PC-3 (cell line): Measurements from ENCODE around the gene COL10A1. TPM values are rescaled to one million over a fixed set of nuclear protein-coding genes. Genes with fewer than 3 reads are reported as not detected.

Source experiments
- ATAC-seq: fragments of 200-7000 bp; cut with Tn5 transposase; 2 replicates; pipeline ENCODE4 v1.9.1; 2020; ENCODE audit warnings: mild to moderate bottlenecking, moderate library complexity
- Bru-seq: library from RNA; stranded (reverse); fragments of 400-500 nt; gene quantifications from one replicate; lab custom pipeline; 2021; lab: Mats Ljungman, UMichigan
- BruChase-seq, 2 experiments: library from RNA; stranded (reverse); fragments of 400-500 nt; gene quantifications; one replicate each; lab custom pipeline; 2021; lab: Mats Ljungman, UMichigan
- BruUV-seq: library from RNA; stranded (reverse); fragments of 400-500 nt; replicated peaks from 2 replicates; lab custom pipeline; 2021; lab: Mats Ljungman, UMichigan
- CTCF ChIA-PET: fragments of 300-600 bp; sonication (Branson Sonifier 250); formaldehyde crosslinking; loops from one replicate; lab custom pipeline; 2022; ENCODE audit warnings: antibody characterized with exemption; lab: Charles Lee
- POLR2A ChIA-PET: fragments of 300-600 bp; sonication (Branson Sonifier 250); formaldehyde crosslinking; loops from one replicate; lab custom pipeline; 2022; ENCODE audit warnings: antibody characterized with exemption; ENCODE audit not compliant: unreplicated experiment; lab: Charles Lee
- DNase-seq: peaks from one replicate; pipeline ENCODE4 v3.0.0-alpha.2; 2015
- H2AFZ ChIP-seq: fragments of 300-600 bp; sonication (generic); 2 replicates; pipeline ENCODE4 v1.6.0; 2016; ENCODE audit warnings: antibody characterized with exemption, low read length
- H3F3A ChIP-seq: fragments of 300-600 bp; sonication (generic); one replicate; pipeline ENCODE4 v1.6.0; 2017; ENCODE audit warnings: antibody characterized with exemption, low read length, control low read depth, mild to moderate bottlenecking; ENCODE audit not compliant: unreplicated experiment
- H3K27ac ChIP-seq: fragments of 300-600 bp; sonication (generic); 2 replicates; pipeline ENCODE4 v1.5.1; 2016; ENCODE audit warnings: mild to moderate bottlenecking, low read length
- H3K27me3 ChIP-seq: fragments of 300-600 bp; sonication (generic); 2 replicates; pipeline ENCODE4 v1.6.1; 2016; ENCODE audit warnings: low read length, mixed read lengths
- H3K36me3 ChIP-seq: fragments of 300-600 bp; sonication (generic); 2 replicates; pipeline ENCODE4 v1.6.1; 2016; ENCODE audit warnings: low read depth, mixed run types, low read length, mixed read lengths
- H3K4me1 ChIP-seq: fragments of 300-600 bp; sonication (generic); 2 replicates; pipeline ENCODE4 v1.5.1; 2016; ENCODE audit warnings: low read length; ENCODE audit not compliant: insufficient read depth
- H3K4me2 ChIP-seq: fragments of 300-600 bp; sonication (generic); 2 replicates; pipeline ENCODE4 v1.6.0; 2016; ENCODE audit warnings: low read length
- H3K4me3 ChIP-seq: fragments of 300-600 bp; sonication (generic); 2 replicates; pipeline ENCODE4 v1.5.1; 2016; ENCODE audit warnings: mild to moderate bottlenecking, low read length, mixed read lengths
- H3K79me2 ChIP-seq: fragments of 300-600 bp; sonication (generic); 2 replicates; pipeline ENCODE4 v1.6.1; 2017; ENCODE audit warnings: low read length, mixed read lengths
- H3K9ac ChIP-seq: fragments of 300-600 bp; sonication (generic); 2 replicates; pipeline ENCODE4 v1.6.0; 2016; ENCODE audit warnings: mild to moderate bottlenecking, low read length
- H3K9me2 ChIP-seq: fragments of 300-600 bp; sonication (generic); replicated peaks from 2 replicates; pipeline ENCODE4 v1.6.1; 2016; ENCODE audit warnings: mixed run types, low read length, mixed read lengths
- H3K9me3 ChIP-seq: fragments of 300-600 bp; sonication (generic); 2 replicates; pipeline ENCODE4 v1.6.1; 2016; ENCODE audit warnings: low read length, mixed read lengths
- H4K20me1 ChIP-seq: fragments of 300-600 bp; sonication (generic); 2 replicates; pipeline ENCODE4 v1.6.1; 2016; ENCODE audit warnings: low read length, mixed read lengths
- EZH2 ChIP-seq: fragments of 300-600 bp; sonication (generic); IDR thresholded peaks from one replicate; pipeline ENCODE4 v1.6.1; 2017; ENCODE audit warnings: antibody characterized with exemption, mild to moderate bottlenecking, low read length; ENCODE audit not compliant: unreplicated experiment
- EZH2phosphoT487 ChIP-seq: fragments of 300-600 bp; sonication (generic); IDR thresholded peaks from 2 replicates; pipeline ENCODE4 v1.6.1; 2018; ENCODE audit warnings: mild to moderate bottlenecking, antibody characterized with exemption, low read length, borderline replicate concordance
- intact Hi-C: fragments of 100-400 bp; cut with micrococcal nuclease; formaldehyde crosslinking; loops from 2 replicates; pipeline ENCODE4 v1.9.0; 2023
- long read RNA-seq: library from polyadenylated mRNA; unstranded; transcript quantifications from one replicate; pipeline ENCODE4 v2.0.0, GENCODE V29; 2021; ENCODE audit not compliant: unreplicated experiment
- total RNA-seq: library from RNA; depleted of rRNA; stranded (reverse); fragments of >200 nt; gene quantifications from 2 replicates; pipeline ENCODE4 v1.2.3, GENCODE V29; 2014; rRNA removed
- TF ChIP-seq, protein P1 (sequence below): fragments of 300-600 bp; sonication (generic); conservative IDR thresholded peaks from 2 replicates; pipeline ENCODE4 v1.5.1; 2017; ENCODE audit warnings: antibody characterized with exemption, low read depth, mild to moderate bottlenecking, low read length

COL10A1 gene
- total RNA-seq (not detected in 2 replicates), Bru-seq, nascent RNA (percentile 9 among the genes with signal in this experiment), BruChase-seq, experiment 1, labeled RNA remaining after a 6-hour chase (percentile 18 among the genes with signal in this experiment), BruChase-seq, experiment 2, labeled RNA remaining after a 2-hour chase (percentile 8 among the genes with signal in this experiment)
- long read RNA-seq: 0 reads

DNA sequence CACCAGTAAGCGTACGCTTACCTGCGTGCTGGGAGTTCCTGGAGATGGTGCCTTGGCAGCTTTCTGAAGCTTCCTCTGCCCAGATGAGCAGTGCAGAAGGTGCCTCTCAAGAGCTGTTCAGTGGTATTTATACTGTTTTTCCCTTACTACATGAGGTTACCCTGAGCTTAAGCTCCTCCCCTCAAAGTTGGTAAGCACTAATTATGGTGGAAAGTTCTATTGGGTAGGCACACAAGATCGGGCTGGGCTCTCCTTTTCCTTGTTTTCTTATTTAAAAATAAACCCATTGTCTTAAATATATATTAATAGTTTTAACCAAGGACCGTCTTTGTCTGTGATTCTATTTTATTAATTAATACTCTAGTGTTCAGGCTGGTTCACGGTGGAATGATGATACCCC lies at the start of gene COL10A1:
COL10A1 (minus strand) TSS at position 101 of the 400 bp plus-strand sequence. CDS start 640 bp downstream, outside the sequence.
- no peaks in the 10 kb centered on the region for H3K36me3 ChIP-seq
- peaks cover 17% of the 10 kb centered on the region for H3K4me1 ChIP-seq
- no peaks in the 10 kb centered on the region for H3K9me2 ChIP-seq
- H3K9ac ChIP-seq: no peak within 1 kb of the TSS
- no peak for DNase-seq
- BruUV-seq: no TSS peak
- TF ChIP-seq EZH2phosphoT487: no peak
- TF ChIP-seq EZH2: no peak
- no peak within 1 kb of the TSS for H3K4me2 ChIP-seq
- no peaks in the 10 kb centered on the region for H3K9me3 ChIP-seq
- no peak within 1 kb of the TSS for H3K27ac ChIP-seq
- H2AFZ ChIP-seq: no peak within 1 kb of the TSS
- no peaks in the 10 kb centered on the region for H3F3A ChIP-seq
- no peaks in the 10 kb centered on the region for H3K79me2 ChIP-seq
- intact Hi-C loops: no loop called here
- H4K20me1 ChIP-seq: peaks cover 3% of the 10 kb centered on the region; the same call in 1 of the 2 replicates
- no peak for ATAC-seq
- CTCF ChIA-PET: no interaction called here
- no peak within 1 kb of the TSS for H3K4me3 ChIP-seq
- H3K27me3 ChIP-seq: no peaks in the 10 kb centered on the region
- POLR2A ChIA-PET: no interaction called here

DNA sequence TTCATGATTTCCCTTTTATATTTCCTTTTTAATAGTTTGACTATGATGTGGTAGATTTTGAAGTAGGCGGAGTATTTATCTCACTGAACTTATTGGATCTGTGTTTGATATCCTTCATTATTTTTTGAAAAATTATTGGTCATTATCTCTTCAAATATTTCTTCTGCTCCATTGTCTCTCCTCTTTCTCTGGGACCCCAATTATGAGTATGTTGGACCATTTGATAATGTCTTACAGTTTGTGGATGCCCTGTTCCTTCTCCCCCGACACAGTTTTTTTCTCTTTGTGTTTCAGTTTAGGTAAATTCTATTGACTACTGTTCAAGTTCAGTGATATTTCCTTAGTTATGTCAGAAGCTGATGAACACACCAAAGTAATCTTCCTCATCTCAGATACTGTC lies 49.4 kb upstream of the COL10A1 start:
- no peak overlapping the region for H2AFZ ChIP-seq
- H3K9me2 ChIP-seq: no peaks in the 10 kb centered on the region
- CTCF ChIA-PET: no interaction called here
- POLR2A ChIA-PET: no interaction called here
- DNase-seq: no peak
- TF ChIP-seq EZH2phosphoT487: no peak
- no peak for TF ChIP-seq EZH2
- TF ChIP-seq, protein P1, sequence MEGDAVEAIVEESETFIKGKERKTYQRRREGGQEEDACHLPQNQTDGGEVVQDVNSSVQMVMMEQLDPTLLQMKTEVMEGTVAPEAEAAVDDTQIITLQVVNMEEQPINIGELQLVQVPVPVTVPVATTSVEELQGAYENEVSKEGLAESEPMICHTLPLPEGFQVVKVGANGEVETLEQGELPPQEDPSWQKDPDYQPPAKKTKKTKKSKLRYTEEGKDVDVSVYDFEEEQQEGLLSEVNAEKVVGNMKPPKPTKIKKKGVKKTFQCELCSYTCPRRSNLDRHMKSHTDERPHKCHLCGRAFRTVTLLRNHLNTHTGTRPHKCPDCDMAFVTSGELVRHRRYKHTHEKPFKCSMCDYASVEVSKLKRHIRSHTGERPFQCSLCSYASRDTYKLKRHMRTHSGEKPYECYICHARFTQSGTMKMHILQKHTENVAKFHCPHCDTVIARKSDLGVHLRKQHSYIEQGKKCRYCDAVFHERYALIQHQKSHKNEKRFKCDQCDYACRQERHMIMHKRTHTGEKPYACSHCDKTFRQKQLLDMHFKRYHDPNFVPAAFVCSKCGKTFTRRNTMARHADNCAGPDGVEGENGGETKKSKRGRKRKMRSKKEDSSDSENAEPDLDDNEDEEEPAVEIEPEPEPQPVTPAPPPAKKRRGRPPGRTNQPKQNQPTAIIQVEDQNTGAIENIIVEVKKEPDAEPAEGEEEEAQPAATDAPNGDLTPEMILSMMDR: no peak
- H3K79me2 ChIP-seq: no peaks in the 10 kb centered on the region
- ATAC-seq: no peak
- no peaks in the 10 kb centered on the region for H3K27me3 ChIP-seq
- H3K4me1 ChIP-seq: no peaks in the 10 kb centered on the region
- H3K27ac ChIP-seq: no peak overlapping the region
- no peaks in the 10 kb centered on the region for H3F3A ChIP-seq
- H3K4me2 ChIP-seq: no peak overlapping the region
- no peaks in the 10 kb centered on the region for H3K9me3 ChIP-seq
- BruUV-seq: no TSS peak
- no peak overlapping the region for H3K4me3 ChIP-seq
- intact Hi-C loops: no loop called here
- H3K9ac ChIP-seq: no peak overlapping the region
- no peaks in the 10 kb centered on the region for H4K20me1 ChIP-seq
- H3K36me3 ChIP-seq: no peaks in the 10 kb centered on the region; the same call in 1 of the 2 replicates

DNA sequence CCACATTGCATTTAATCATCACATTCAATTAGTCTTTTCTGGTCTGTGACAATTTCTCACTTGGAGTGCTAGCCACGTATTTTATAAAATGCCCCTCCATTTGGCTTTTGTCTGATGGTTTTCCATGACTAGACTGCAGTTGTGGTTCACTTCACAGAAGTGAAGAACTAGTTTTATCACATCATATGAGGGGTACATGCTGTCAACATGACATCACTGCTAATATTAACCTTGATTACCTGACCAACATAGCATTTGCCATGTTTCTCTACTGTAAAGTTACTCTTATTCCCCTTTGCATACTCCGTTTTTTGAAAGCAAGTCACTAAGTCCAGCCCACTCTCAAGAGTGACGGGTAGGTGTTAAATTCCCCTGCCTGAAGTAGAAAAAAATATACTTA lies 48.0 kb upstream of the COL10A1 start:
- CTCF ChIA-PET: no interaction called here
- Histone ChIP-seq H3K4me3 (no peak overlapping the region), H3F3A (no peaks in the 10 kb centered on the region), H3K79me2 (no peaks in the 10 kb centered on the region), H4K20me1 (no peaks in the 10 kb centered on the region), H3K9me3 (no peaks in the 10 kb centered on the region), H3K9ac (no peak overlapping the region), H2AFZ (no peak overlapping the region), H3K27me3 (no peaks in the 10 kb centered on the region), H3K9me2 (no peaks in the 10 kb centered on the region), H3K27ac (no peak overlapping the region), H3K36me3 (no peaks in the 10 kb centered on the region; the same call in 1 of the 2 replicates), H3K4me1 (no peaks in the 10 kb centered on the region; the same call in 1 of the 2 replicates), H3K4me2 (no peak overlapping the region)
- POLR2A ChIA-PET: no interaction called here
- ATAC-seq (no peak), DNase-seq (no peak)
- BruUV-seq: no TSS peak
- intact Hi-C loops: no loop called here
- TF ChIP-seq, protein P1: no peak
- TF ChIP-seq EZH2 (no peak), EZH2phosphoT487 (no peak)
